GM21360 (cell line): ENCODE measurements around the gene LCA5L.
A peak's percentile ranks its signal among the peaks of the same experiment; 100 is the strongest.
"Not testable (repeated sequence)": the region's sequence is repeated elsewhere in the genome, so short reads cannot be mapped to it uniquely, and the experiment has no call there.

Experiments used
- ATAC-seq: cut with Tn5 transposase; IDR thresholded peaks from one replicate; pipeline ENCODE4 v1.9.1; 2021; ENCODE audit warnings: mild to moderate bottlenecking, moderate library complexity; ENCODE audit not compliant: unreplicated experiment

Gene LCA5L

GRCh38 chr21:39452207-39452969 is 6.8 kb upstream of the LCA5L start:
- ATAC-seq, result no peak

GRCh38 chr21:39451332-39452206 is 6.0 kb upstream of the LCA5L start, which contains the start of gene SH3BGR:
Gene SH3BGR (plus strand): TSS chr21:39451970. CDS start chr21:39452097, 127 bp downstream.
- ATAC-seq, result no peak

DNA sequence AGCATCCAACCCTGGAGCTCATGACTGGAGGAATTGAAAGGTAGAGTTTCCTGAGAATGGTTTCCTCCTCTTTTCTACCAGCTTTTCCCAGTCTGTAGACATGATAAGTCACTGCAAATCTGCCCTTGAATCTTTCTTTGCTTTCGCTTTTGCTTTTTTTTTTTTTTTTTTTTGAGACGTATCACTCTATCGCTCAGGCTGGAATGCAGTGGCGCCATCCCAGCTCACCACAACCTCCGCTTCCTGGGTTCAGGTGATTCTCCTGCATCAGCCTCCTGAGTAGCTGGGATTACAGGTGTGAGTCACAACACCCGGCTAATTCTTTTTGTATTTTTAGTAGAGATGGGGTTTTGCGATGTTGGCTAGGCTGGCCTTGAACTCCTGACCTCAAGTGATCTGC is 1.7 kb upstream of the LCA5L start:
- ATAC-seq, result no peak

DNA sequence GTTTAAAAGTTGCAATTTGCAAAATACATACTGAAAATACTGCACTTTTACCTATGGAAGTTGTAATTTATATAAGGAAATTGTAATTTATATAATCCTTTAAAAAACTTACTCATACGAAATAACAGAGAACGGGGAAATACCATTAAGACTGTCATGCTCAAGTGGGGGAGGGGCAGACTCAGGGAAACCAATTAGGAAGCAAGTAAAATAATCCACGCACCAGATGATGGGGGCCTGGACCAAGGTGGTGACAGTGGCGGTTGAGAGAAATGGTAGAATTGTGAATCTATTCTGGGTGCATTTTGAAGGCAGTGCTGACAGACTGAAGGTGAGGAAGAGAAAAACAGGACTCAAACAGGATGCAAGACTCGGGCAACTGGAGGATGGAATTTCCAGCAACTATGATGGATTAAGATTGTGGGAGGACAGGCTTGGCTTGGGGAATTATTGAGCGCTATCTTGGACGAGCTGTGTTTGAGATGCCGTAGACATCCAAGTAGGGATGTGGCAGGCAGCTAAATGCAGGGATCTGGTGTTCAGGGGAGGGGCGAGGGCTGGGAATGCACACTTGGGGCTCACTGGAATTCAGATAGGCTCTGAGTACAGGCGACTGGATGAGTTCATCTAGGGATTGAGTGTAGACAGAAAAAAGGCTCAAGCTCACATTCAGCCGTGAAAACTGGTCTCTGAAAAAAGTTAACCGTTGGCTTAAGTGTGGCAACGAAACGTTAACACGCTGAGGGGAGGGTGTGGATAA is 977 bp downstream of the LCA5L start:
- ATAC-seq, result no peak

DNA sequence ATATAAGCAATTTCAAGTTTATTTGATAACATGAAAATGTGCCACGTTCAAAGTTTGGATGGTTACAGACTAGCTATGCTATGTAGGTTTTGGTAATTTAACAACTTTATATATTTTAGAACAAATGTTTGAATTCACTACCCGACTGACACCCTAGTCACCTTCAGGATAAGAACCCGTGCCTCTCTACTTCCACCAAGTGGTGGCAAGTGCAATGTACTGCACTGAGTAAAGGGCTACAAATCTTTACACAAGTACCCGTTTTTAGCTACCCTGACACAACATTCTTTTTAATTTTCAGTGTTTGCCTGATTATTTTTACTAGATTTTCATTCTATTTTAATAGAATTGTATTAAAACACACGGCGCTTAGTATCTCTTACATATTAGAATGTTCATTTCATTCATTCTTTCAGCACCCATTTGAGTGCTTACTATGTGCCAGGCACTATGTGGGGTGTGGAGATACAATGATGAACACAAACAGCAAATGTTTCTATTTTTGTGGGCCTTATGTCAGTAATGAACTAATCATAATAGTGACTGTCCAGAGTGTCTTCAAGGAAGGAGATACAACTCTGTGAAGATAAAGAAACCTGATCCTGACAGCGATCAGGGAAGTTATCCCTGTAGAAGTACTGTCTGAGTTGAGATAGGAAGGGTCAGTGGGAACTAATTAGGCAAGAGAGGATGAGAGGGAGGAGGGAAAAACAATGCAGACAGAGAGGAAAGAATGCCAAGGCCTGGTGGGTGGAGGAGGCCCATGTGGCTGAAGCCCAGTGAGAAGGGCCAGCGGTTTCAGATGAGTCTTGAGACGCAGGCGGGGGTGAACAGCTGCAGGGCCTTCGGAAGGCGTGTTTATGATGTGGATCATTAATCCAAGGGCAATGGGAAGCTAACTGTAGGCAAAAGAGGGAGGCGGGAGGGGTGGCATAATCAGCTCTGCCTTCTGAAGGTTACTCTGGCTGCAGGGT is 3.8 kb downstream of the LCA5L start:
- no peak for ATAC-seq

DNA sequence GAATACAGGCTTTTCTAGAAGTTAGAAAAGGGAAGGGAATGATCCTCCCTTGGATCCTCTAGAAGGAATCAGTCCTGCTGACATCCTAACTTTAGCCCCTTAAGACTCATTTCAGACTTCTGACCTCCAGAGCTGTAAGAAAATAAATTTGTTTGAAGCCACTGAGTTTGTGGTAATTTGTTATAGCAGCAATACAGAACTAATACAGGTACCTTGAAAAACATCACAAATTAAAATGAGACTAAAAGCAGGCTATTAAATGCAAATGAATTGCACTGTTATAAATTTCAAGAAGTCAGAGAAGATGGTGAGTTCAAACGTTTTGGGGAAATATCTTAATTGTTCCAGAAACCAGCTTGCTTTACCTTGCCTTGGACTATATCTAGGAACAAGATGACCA is 6.3 kb downstream of the LCA5L start:
- no peak for ATAC-seq

- no peak for ATAC-seq
These were observed 10.6 kb downstream of the LCA5L start for GRCh38 chr21:39434950-39435349.

GRCh38 chr21:39430954-39431353 is 14.6 kb downstream of the LCA5L start:
- ATAC-seq, result no peak

DNA sequence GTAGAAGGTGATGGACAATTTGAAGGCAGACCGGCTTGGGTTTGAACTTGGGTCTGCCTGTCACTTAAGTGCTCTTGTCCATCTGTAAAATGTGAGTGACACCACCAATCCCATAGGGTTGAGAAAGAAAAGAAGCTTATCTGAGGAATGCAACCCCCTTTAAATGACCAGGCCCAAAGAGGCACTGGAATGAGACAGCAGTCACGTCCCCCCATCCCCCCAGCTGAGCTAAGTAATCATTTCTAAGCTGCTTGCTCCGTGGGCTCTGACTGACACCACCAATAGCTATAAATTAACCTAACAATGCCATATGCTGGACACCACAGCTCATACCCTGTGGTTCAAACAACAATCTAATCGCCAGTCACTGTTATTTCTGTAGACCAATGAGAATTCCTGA is 15.1 kb downstream of the LCA5L start:
- no peak for ATAC-seq

DNA sequence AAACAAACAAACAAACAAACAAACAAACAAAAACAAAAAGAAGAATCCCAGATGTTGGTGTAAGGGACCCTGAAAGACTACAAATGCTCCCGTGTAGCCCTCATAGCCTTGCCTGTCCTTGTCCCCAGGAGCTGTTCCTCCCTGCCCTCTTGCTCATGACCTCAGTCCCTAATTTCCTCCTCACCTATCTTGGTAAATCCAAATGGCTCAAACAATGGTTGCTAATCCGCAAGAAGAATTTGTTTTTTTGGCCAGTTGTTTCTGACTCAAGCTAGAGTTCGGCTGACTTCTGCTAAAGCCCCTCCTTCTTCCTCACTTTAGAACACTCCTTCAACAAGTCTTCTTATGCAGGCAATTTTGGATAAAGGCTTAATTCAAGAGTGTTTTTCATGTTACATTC is 15.6 kb downstream of the LCA5L start:
- no peak for ATAC-seq

GRCh38 chr21:39429445-39429844 is 16.1 kb downstream of the LCA5L start:
- ATAC-seq, result no peak

GRCh38 chr21:39422527-39423241 is 22.9 kb downstream of the LCA5L start:
- no peak for ATAC-seq

GRCh38 chr21:39419204-39419603 is 26.4 kb downstream of the LCA5L start:
- ATAC-seq, result not testable (repeated sequence)

- ATAC-seq, result no peak
These were observed 39.5 kb downstream of the LCA5L start for GRCh38 chr21:39406065-39406464.

GRCh38 chr21:39400173-39400572 is 45.4 kb downstream of the LCA5L start:
- no peak for ATAC-seq

DNA sequence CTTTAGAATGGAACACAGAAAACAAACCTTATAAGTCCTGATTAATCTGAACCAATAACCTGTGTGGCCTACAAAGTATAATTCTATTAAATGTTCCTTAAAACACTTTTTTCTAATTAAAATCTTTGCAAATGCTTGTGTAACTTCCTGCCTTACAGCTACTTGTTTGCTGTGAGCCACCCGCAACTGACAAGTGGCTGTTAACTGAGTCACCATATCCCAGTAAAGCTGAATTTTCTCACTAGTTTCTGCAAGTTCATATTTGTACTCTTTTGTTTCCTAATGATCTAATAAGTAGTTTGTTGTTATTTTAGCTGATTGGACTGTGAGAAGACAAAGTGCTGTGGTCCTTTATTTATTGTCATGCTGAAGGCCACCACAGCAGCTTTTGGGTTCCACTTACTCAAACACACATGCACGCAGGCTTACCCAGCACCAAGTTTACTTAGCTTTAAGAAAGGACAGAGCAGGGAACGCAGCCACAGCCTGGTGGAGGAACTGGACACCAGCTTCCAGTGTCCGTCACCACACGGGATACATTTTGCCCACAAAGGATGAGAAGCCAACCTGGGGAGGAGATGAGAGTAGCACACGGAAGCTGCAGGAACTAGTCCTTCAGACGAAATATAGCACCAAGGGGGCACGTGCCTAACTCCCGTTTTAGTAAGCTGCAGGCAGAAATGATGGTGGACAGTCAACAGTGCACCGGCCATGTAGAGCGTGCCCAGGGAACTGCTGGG is 47.8 kb downstream of the LCA5L start:
- no peak for ATAC-seq

DNA sequence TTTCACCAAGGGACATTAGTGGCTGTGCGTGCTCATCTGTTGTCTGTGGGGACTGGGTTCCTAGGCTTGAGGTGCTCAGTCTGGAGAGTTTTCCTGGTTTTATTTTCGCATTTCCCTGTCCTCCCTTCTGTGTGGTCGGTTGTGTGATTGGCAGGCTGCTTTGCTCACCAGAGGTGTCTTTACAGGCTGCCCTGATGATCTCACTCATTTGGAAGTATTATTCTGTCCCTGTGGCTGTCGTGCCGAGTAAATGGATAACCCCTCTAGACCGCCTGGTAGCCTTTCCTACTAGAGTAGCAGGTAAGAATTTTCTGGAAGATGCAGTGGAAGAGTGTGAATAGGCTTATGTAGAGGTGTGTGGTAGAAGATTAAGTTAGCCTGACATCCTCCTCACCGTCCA is 52.6 kb downstream of the LCA5L start:
- no peak for ATAC-seq

DNA sequence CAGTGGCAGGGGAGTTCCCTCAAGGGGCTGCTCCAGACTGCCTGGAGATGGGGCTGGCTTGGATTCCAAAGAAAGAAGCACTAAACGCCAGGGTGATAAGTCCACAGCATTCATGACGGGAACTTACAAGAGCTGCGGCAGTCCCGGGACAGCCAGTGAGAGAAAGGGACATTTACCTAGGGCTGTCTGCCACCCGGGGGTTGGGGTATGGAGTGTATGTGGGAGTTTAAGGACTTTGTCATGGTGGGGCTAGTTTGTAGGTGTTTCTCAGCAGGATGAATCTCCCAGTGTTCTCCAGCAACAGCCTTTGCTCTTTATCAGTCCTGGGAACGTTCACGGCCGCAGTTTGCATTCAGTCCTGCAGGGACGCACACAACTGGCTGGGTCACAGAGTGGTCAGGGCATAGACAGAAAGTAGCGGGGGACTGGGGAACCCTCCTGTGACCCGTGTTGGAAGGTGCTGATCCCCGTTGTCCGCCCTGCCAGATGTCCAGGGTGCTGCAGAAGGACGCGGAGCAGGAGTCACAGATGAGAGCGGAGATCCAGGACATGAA is 55.3 kb downstream of the LCA5L start:
- no peak for ATAC-seq

DNA sequence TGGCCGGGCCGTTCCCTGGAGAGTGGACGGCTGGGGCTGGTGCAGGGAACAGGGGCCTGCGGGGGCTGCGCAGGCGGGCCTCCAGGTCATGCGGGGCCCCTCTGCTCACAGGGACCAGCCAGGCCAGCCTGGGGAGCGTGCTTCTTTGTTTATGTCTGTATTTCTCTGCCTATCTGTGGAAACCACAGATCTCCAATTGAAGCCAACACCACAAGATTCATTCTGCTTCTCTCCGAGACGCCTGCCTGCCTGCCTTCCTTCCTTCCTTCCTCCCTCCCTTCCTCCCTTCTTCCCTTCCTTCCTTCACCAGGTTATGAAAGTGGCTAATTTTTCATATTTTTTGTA is 56.8 kb downstream of the LCA5L start:
- peak; percentile 13 for ATAC-seq
